HG03457 (cell line): ENCODE results near the gene C2CD4C.
"Not testable (repeated sequence)": the region's sequence is repeated elsewhere in the genome, so short reads cannot be mapped to it uniquely, and the experiment has no call there.

ENCODE experiments used
- ATAC-seq: cut with Tn5 transposase; IDR thresholded peaks from one replicate; pipeline ENCODE4 v1.9.1; 2021; ENCODE audit warnings: moderate number of reproducible peaks; ENCODE audit not compliant: unreplicated experiment

C2CD4C gene

DNA sequence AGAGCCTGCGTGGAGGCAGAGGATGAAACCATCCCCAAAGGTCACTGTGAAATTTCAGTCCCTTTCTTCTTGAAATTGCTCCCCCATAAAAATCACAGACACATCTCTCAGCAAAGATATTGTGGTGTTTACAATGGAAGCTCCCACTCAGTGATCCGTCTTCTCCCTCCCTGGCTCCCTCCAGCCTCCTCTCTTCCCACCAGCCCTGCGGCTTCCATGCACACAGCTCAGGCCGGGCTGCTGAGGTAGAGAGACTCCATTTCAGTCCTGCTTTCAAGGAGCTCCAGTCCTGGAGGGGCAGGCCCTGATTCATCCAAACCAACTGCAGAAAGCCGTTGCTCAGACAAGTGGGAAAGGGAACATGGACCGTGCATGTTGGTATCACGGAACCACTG, 40.3 kb downstream of the C2CD4C start:
- ATAC-seq, result no peak

DNA sequence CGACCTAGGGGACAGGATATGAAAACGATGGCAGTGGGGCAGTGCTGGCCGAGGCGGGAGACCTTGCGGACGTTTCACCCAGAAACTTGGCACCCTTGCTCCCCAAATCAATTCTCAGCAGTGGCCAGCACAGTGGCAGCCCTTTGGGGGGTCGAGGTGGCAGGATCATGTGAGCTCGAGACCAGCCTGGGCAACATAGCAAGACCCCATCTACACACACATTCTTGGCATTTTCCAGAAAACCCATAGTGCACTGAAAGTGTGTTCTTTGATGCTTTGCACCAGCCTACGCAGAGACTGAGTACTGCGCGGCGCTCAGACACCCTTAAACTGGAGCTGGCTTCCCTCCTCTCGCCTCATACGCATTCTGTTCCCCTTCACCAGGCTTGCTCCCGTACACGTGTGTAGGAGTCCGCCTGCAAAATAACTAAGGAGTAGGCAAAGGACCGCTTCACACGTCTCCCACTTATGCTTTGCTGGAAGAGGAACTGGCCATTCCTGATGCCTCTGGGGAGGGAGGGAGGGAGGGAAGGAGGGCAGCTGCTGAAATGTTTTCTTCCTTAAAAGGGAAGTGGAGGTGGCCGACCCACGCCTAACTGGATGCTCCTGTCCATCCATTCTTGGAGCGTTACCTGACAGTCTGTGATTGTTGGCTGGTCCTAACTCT, 40.9 kb downstream of the C2CD4C start:
- no peak for ATAC-seq

DNA sequence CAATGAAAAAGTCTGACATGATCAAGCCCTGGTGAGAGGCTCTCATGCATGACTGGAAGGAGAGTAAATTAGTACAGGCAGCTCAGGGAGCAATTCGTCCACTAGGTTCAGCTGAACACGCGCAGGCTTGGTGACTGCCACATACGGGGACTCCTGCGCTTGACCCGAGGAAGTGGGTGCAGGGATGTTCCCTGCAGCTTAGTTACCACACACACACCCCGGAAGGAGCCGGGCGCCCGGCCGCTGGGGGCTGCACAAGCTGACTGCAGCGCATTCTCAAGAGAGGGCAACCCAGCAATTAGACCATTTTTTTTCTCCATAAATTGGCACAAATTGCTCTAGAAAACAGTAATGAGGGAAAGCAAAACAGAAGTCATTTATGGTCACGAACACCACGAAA, 41.4 kb downstream of the C2CD4C start:
- ATAC-seq, result no peak

DNA sequence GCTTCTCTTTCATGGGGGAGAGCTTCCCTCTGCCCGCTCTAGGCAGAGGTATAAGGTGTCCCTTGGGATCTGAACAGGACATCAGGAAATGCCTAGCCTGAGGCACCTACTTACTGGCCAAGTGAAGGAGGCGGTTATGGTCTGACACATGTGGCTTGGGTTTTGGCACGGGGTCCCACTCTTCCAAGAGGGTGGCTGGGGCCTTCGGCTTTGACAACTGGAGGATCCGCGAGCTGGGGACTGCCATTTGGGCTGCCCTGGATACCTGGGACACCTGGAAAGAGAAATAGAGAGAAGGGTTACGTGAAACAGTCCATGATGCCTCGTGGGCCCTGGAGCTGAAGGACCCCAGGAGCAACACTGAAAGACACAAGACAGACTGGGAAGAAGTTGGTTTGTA, 42.0 kb downstream of the C2CD4C start:
- no peak for ATAC-seq

DNA sequence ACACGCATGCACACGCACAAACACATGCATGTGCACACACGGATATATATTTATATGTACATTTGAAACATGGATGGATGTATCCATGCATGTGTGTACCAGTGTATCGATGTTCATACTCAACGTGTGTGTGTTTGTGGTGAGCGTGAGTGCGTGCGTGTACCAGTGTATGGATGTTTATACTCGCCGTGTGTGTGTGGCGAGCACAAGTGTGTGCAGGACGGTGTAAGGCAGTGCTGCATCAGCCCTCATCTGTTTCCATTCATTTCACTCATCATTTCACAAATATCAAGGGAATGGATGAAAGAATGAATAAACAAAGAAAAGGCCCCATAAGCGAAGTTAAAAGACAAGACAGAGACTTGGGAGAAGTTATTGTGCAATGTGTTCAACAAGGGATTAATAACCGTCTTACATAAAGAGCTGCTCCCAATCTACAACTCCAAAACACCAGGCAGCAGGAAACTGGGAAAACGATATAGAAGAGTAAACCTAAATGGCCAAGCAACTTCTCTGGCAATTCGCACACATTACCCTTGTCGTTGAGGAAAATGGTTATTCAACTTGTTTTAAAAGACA, 42.7 kb downstream of the C2CD4C start:
- ATAC-seq, result no peak

DNA sequence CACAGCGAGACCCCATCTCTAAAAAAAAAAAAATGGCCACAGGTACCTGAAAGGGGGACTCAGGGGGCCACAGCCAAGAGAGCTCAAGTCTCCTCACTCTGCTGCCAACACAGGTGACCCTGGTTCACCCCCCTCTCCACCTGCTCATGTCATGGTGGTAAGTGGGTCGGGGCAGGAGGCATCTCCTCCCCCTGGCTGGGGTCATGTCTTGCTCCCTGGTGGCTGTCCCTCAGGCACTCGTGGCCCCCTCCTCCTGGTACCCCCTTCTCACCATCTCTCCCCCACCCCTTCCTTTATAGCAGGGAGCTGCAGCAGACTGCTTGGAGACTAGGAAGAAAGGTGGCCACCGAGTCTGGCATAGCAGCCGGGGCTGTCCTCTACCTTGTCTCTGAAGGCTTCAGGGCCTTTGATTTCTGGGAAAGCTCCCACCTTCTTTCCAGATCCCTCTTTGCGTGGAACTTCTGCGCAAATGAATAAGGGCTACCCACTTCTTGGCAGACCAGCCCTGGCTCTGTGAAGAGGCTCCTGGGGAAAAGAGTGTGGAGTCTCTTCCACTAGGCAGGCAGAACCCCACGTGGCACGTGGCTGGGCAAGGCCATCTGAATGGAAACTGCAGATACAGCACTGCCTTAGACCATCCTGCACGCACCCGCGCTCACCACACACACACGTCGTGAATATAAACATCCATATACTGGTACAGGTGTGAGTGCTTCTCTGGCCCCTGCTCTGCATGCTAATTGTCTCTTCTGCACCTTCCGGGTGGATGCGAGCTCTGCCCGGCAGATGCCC, 44.3 kb downstream of the C2CD4C start:
- no peak for ATAC-seq

DNA sequence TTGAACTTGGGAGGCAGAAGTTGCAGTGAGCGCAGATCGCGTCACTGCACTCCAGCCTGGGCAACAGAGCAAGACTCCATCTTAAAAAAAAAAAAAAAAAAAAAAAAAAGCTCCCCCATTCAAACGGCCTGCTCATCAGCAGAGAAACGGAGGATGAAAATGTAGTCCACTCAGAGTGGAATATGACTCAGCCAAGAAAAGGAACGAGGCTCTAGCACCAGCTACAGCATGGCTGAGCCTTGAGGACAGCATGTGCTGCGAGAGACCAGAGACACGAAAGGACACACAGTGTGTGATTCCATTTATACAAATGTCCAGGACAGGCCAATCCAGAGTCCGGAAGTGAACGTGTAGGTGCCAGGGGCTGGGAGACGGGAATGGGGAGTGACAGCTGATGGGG, 46.3 kb downstream of the C2CD4C start:
- no peak for ATAC-seq

DNA sequence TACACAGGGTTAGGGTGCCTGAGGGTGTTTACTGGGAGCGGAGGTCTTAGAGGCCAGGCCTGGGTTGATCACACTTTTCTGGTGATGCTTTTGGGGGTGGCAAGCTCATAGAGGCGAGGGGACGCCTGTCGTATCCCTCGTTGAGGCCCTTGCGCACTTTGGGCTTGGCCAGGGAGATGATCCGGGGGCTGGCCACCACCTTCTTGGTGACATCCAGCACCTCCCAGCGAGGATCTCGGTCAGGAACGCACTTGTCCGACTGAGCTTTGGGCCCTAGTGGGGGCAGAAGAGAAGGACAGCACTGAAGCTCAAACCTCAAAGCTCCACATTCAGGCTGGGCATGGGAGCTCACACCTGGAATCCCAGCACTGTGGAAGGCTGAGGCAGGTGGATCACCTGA, 46.8 kb downstream of the C2CD4C start:
- no peak for ATAC-seq

DNA sequence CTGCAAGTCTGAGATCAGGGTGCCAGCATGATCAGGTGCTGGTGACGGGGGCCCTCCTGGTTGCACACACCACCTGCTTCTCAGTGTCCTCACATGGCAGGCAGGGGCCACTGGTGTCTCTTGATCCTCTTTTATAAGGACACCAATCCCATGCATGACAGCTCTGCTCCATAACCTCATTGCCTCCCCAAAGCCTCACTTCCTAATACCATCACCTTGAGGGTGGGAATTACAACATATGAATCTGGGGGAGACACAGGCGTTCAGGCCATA, 49.4 kb downstream of the C2CD4C start:
- no peak for ATAC-seq

DNA sequence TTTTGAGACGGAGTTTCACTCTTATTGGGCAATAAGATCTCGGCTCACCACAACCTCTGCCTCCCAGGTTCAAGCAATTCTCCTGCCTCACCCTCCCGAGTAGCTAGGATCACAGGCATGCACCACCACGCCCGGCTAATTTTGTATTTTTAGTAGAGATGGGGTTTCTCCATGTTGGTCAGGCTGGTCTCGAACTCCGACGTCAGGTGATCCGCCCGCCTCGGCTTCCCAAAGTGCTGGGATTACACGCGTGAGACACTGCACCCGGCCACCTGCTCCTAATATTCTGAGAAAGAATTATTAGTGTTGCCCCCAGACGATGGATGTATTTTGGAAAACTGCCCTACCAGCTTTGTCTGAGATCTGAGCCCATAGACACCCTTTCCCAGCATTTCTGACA, 53.4 kb downstream of the C2CD4C start:
- not testable (repeated sequence) for ATAC-seq
